PC-3 (cell line): ENCODE measurements around the gene HNRNPH2. TPM values are rescaled to one million over a fixed set of nuclear protein-coding genes. Genes with fewer than 3 reads are reported as not detected.

Experiments used
- ATAC-seq: fragments of 200-7000 bp; cut with Tn5 transposase; 2 replicates; pipeline ENCODE4 v1.9.1; 2020; ENCODE audit warnings: mild to moderate bottlenecking, moderate library complexity
- Bru-seq: library from RNA; stranded (reverse); fragments of 400-500 nt; gene quantifications from one replicate; lab custom pipeline; 2021; lab: Mats Ljungman, UMichigan
- BruChase-seq, 2 experiments: library from RNA; stranded (reverse); fragments of 400-500 nt; gene quantifications; one replicate each; lab custom pipeline; 2021; lab: Mats Ljungman, UMichigan
- BruUV-seq: library from RNA; stranded (reverse); fragments of 400-500 nt; replicated peaks from 2 replicates; lab custom pipeline; 2021; lab: Mats Ljungman, UMichigan
- CTCF ChIA-PET: fragments of 300-600 bp; sonication (Branson Sonifier 250); formaldehyde crosslinking; loops from one replicate; lab custom pipeline; 2022; ENCODE audit warnings: antibody characterized with exemption; lab: Charles Lee
- POLR2A ChIA-PET: fragments of 300-600 bp; sonication (Branson Sonifier 250); formaldehyde crosslinking; loops from one replicate; lab custom pipeline; 2022; ENCODE audit warnings: antibody characterized with exemption; ENCODE audit not compliant: unreplicated experiment; lab: Charles Lee
- DNase-seq: peaks from one replicate; pipeline ENCODE4 v3.0.0-alpha.2; 2015
- H2AFZ ChIP-seq: fragments of 300-600 bp; sonication (generic); 2 replicates; pipeline ENCODE4 v1.6.0; 2016; ENCODE audit warnings: antibody characterized with exemption, low read length
- H3F3A ChIP-seq: fragments of 300-600 bp; sonication (generic); one replicate; pipeline ENCODE4 v1.6.0; 2017; ENCODE audit warnings: antibody characterized with exemption, low read length, control low read depth, mild to moderate bottlenecking; ENCODE audit not compliant: unreplicated experiment
- H3K27ac ChIP-seq: fragments of 300-600 bp; sonication (generic); 2 replicates; pipeline ENCODE4 v1.5.1; 2016; ENCODE audit warnings: mild to moderate bottlenecking, low read length
- H3K27me3 ChIP-seq: fragments of 300-600 bp; sonication (generic); 2 replicates; pipeline ENCODE4 v1.6.1; 2016; ENCODE audit warnings: low read length, mixed read lengths
- H3K36me3 ChIP-seq: fragments of 300-600 bp; sonication (generic); 2 replicates; pipeline ENCODE4 v1.6.1; 2016; ENCODE audit warnings: low read depth, mixed run types, low read length, mixed read lengths
- H3K4me1 ChIP-seq: fragments of 300-600 bp; sonication (generic); 2 replicates; pipeline ENCODE4 v1.5.1; 2016; ENCODE audit warnings: low read length; ENCODE audit not compliant: insufficient read depth
- H3K4me2 ChIP-seq: fragments of 300-600 bp; sonication (generic); 2 replicates; pipeline ENCODE4 v1.6.0; 2016; ENCODE audit warnings: low read length
- H3K4me3 ChIP-seq: fragments of 300-600 bp; sonication (generic); 2 replicates; pipeline ENCODE4 v1.5.1; 2016; ENCODE audit warnings: mild to moderate bottlenecking, low read length, mixed read lengths
- H3K79me2 ChIP-seq: fragments of 300-600 bp; sonication (generic); 2 replicates; pipeline ENCODE4 v1.6.1; 2017; ENCODE audit warnings: low read length, mixed read lengths
- H3K9ac ChIP-seq: fragments of 300-600 bp; sonication (generic); 2 replicates; pipeline ENCODE4 v1.6.0; 2016; ENCODE audit warnings: mild to moderate bottlenecking, low read length
- H3K9me2 ChIP-seq: fragments of 300-600 bp; sonication (generic); replicated peaks from 2 replicates; pipeline ENCODE4 v1.6.1; 2016; ENCODE audit warnings: mixed run types, low read length, mixed read lengths
- H3K9me3 ChIP-seq: fragments of 300-600 bp; sonication (generic); 2 replicates; pipeline ENCODE4 v1.6.1; 2016; ENCODE audit warnings: low read length, mixed read lengths
- H4K20me1 ChIP-seq: fragments of 300-600 bp; sonication (generic); 2 replicates; pipeline ENCODE4 v1.6.1; 2016; ENCODE audit warnings: low read length, mixed read lengths
- EZH2 ChIP-seq: fragments of 300-600 bp; sonication (generic); IDR thresholded peaks from one replicate; pipeline ENCODE4 v1.6.1; 2017; ENCODE audit warnings: antibody characterized with exemption, mild to moderate bottlenecking, low read length; ENCODE audit not compliant: unreplicated experiment
- EZH2phosphoT487 ChIP-seq: fragments of 300-600 bp; sonication (generic); IDR thresholded peaks from 2 replicates; pipeline ENCODE4 v1.6.1; 2018; ENCODE audit warnings: mild to moderate bottlenecking, antibody characterized with exemption, low read length, borderline replicate concordance
- intact Hi-C: fragments of 100-400 bp; cut with micrococcal nuclease; formaldehyde crosslinking; loops from 2 replicates; pipeline ENCODE4 v1.9.0; 2023
- long read RNA-seq: library from polyadenylated mRNA; unstranded; transcript quantifications from one replicate; pipeline ENCODE4 v2.0.0, GENCODE V29; 2021; ENCODE audit not compliant: unreplicated experiment
- total RNA-seq: library from RNA; depleted of rRNA; stranded (reverse); fragments of >200 nt; gene quantifications from 2 replicates; pipeline ENCODE4 v1.2.3, GENCODE V29; 2014; rRNA removed
- TF ChIP-seq, protein P1 (sequence below): fragments of 300-600 bp; sonication (generic); conservative IDR thresholded peaks from 2 replicates; pipeline ENCODE4 v1.5.1; 2017; ENCODE audit warnings: antibody characterized with exemption, low read depth, mild to moderate bottlenecking, low read length

Gene HNRNPH2, protein sequence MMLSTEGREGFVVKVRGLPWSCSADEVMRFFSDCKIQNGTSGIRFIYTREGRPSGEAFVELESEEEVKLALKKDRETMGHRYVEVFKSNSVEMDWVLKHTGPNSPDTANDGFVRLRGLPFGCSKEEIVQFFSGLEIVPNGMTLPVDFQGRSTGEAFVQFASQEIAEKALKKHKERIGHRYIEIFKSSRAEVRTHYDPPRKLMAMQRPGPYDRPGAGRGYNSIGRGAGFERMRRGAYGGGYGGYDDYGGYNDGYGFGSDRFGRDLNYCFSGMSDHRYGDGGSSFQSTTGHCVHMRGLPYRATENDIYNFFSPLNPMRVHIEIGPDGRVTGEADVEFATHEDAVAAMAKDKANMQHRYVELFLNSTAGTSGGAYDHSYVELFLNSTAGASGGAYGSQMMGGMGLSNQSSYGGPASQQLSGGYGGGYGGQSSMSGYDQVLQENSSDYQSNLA
- total RNA-seq = 54.8 TPM in 2 replicates
- percentile 97 among the genes with signal in this experiment for Bru-seq, nascent RNA
- percentile 100 among the genes with signal in this experiment for BruChase-seq, experiment 1, labeled RNA remaining after a 6-hour chase
- BruChase-seq, experiment 2, labeled RNA remaining after a 2-hour chase = percentile 100 among the genes with signal in this experiment
- long read RNA-seq, transcript HNRNPH2-201 (2 exons, 2,223 nt) = major isoform, 320 of 343 reads
- long read RNA-seq, partial matches to known transcripts = 0 of 343 reads
- long read RNA-seq, other reads (novel, unspliced or antisense) = 23 of 343 reads

DNA sequence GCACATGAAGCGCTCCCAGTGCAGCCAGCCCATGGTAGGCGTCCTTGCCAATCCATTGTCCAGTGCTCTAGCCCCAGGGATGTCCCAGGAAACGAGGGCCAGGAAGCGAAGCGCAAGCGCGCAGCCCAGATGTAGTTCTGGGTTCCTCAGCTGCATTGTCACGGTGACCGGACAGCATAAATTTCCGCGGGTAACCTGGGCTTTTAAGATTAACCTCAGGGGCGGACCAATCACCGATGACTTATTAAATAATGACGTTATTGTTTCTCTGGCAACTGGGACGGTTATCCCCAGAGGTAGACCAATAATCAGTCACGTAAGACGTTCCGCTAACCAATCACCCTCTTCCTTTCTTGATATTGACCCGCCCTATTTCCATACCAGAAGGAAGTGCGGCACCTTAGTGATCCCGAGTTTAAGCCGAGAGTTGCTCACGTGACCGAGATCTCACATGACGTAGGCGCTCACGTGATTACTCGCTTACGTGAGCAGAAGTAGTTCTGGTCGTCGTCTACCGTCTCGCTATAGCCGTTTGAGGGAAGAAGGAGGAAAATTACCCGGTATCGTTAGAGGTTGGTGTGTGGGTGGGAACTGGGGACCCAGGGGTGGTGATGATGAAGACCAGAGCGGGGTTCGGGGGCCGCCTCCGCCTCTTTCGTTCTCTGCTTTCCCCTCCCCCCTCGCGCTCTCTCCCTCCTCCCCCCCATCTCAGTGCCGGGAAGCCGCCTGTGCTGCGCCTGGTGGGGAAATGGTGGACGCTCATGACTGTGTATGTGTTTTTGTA is at the start of gene HNRNPH2, which contains the start of gene GLA:
Gene HNRNPH2 (plus strand): TSS at position 475 of the 784 bp plus-strand sequence. CDS start 3,767 bp downstream, outside the sequence.
Gene GLA (minus strand): TSS at position 178 of the 784 bp plus-strand sequence. CDS start 22 bp downstream, at position 156.
- TF ChIP-seq, protein P1, sequence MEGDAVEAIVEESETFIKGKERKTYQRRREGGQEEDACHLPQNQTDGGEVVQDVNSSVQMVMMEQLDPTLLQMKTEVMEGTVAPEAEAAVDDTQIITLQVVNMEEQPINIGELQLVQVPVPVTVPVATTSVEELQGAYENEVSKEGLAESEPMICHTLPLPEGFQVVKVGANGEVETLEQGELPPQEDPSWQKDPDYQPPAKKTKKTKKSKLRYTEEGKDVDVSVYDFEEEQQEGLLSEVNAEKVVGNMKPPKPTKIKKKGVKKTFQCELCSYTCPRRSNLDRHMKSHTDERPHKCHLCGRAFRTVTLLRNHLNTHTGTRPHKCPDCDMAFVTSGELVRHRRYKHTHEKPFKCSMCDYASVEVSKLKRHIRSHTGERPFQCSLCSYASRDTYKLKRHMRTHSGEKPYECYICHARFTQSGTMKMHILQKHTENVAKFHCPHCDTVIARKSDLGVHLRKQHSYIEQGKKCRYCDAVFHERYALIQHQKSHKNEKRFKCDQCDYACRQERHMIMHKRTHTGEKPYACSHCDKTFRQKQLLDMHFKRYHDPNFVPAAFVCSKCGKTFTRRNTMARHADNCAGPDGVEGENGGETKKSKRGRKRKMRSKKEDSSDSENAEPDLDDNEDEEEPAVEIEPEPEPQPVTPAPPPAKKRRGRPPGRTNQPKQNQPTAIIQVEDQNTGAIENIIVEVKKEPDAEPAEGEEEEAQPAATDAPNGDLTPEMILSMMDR = no peak
- no peak for TF ChIP-seq EZH2phosphoT487
- no peak for TF ChIP-seq EZH2
- H3F3A ChIP-seq = no peaks in the 10 kb centered on the region
- H2AFZ ChIP-seq = peak within 1 kb of the TSS; percentile 74
- POLR2A ChIA-PET = no interaction called here
- H3K36me3 ChIP-seq = peaks cover 13% of the 10 kb centered on the region; the same call in 1 of the 2 replicates
- peaks cover 77% of the 10 kb centered on the region for H3K79me2 ChIP-seq
- BruUV-seq = no TSS peak
- CTCF ChIA-PET = no interaction called here
- peak within 1 kb of the TSS; percentile 95 for H3K4me3 ChIP-seq
- ATAC-seq (peak; percentile 92), DNase-seq (peak; percentile 98)
- no peaks in the 10 kb centered on the region for H3K9me3 ChIP-seq
- H3K4me1 ChIP-seq = peaks cover 12% of the 10 kb centered on the region
- H4K20me1 ChIP-seq = peaks cover 11% of the 10 kb centered on the region; the same call in 1 of the 2 replicates
- H3K27ac ChIP-seq = peak within 1 kb of the TSS; percentile 84
- peak within 1 kb of the TSS; percentile 95 for H3K9ac ChIP-seq
- peak within 1 kb of the TSS; percentile 90 for H3K4me2 ChIP-seq
- intact Hi-C loops = loop anchor here (1.0 kb wide), 1 partner anchor 18 kb away; no protein-coding TSS in a partner anchor
- H3K9me2 ChIP-seq = no peaks in the 10 kb centered on the region
- no peaks in the 10 kb centered on the region for H3K27me3 ChIP-seq

DNA sequence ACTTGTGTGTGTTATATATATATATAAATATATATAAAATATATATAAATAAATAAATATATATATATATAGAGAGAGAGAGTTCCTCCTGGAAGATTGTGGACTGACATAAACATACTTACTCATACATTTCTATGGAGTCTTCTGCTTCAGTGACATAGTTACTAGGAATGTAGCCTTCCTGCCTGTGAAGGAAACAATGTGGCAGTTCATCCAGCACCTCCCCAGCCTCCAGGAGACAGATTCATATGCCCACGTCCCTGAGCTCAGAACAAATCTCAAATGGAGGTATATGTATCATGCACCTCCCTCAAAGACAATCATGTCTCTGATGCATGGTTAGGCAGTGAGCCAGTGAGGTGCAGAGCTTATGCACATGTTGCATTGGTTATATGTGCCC is 48.1 kb upstream of the HNRNPH2 start:
- TF ChIP-seq EZH2 (no peak), EZH2phosphoT487 (no peak)
- TF ChIP-seq, protein P1 = no peak
- H3K9me2 ChIP-seq = no peaks in the 10 kb centered on the region
- ChIA-PET CTCF (no interaction called here), POLR2A (no interaction called here)
- no peaks in the 10 kb centered on the region for H3K27me3 ChIP-seq
- no peak overlapping the region for H3K4me2 ChIP-seq
- no peak overlapping the region for H3K27ac ChIP-seq
- BruUV-seq = no TSS peak
- no peaks in the 10 kb centered on the region for H3K4me1 ChIP-seq
- DNase-seq (no peak), ATAC-seq (no peak)
- H3K79me2 ChIP-seq = no peaks in the 10 kb centered on the region
- H3K9me3 ChIP-seq = no peaks in the 10 kb centered on the region
- H4K20me1 ChIP-seq = no peaks in the 10 kb centered on the region
- no peak overlapping the region for H3K4me3 ChIP-seq
- H3F3A ChIP-seq = no peaks in the 10 kb centered on the region
- H3K9ac ChIP-seq = no peak overlapping the region
- no peaks in the 10 kb centered on the region for H3K36me3 ChIP-seq
- intact Hi-C loops = no loop called here
- H2AFZ ChIP-seq = no peak overlapping the region
